Ishikawa (cell line): ENCODE results near the gene PMAIP1.

Experiments used
- CEBPB ChIP-seq: IDR thresholded peaks from 2 replicates; pipeline ENCODE4 v1.6.1; 2012
- CREB1 ChIP-seq: IDR thresholded peaks from 2 replicates; pipeline ENCODE4 v1.6.1; 2012; ENCODE audit warnings: low read depth
- EGR1 ChIP-seq: IDR thresholded peaks from 2 replicates; pipeline ENCODE4 v1.6.1; 2012
- EP300 ChIP-seq: IDR thresholded peaks from 2 replicates; pipeline ENCODE4 v1.6.1; 2012; ENCODE audit warnings: borderline replicate concordance
- FOXM1 ChIP-seq: IDR thresholded peaks from 2 replicates; pipeline ENCODE4 v1.6.1; 2012; ENCODE audit warnings: low read depth, borderline replicate concordance
- MAX ChIP-seq: IDR thresholded peaks from 2 replicates; pipeline ENCODE4 v1.6.1; 2012
- NFIC ChIP-seq: IDR thresholded peaks from 2 replicates; pipeline ENCODE4 v1.6.1; 2012
- RAD21 ChIP-seq: IDR thresholded peaks from 2 replicates; pipeline ENCODE4 v1.6.1; 2012; ENCODE audit warnings: low read depth
- REST ChIP-seq: IDR thresholded peaks from 2 replicates; pipeline ENCODE4 v1.6.1; 2012; ENCODE audit warnings: low read depth, mild to moderate bottlenecking
- TAF1 ChIP-seq: IDR thresholded peaks from 2 replicates; pipeline ENCODE4 v1.6.1; 2012; ENCODE audit warnings: low read depth, mild to moderate bottlenecking
- TCF12 ChIP-seq: IDR thresholded peaks from 2 replicates; pipeline ENCODE4 v1.6.1; 2012; ENCODE audit warnings: low read depth
- TEAD4 ChIP-seq: IDR thresholded peaks from 2 replicates; pipeline ENCODE4 v1.6.1; 2012
- USF1 ChIP-seq: IDR thresholded peaks from 2 replicates; pipeline ENCODE4 v1.6.1; 2012
- YY1 ChIP-seq: IDR thresholded peaks from 2 replicates; pipeline ENCODE4 v1.6.1; 2012; ENCODE audit warnings: low read depth
- ZBTB7A ChIP-seq: IDR thresholded peaks from 2 replicates; pipeline ENCODE4 v1.6.1; 2012; ENCODE audit warnings: low read depth

Gene PMAIP1

GRCh38 chr18:59870623-59871130 is 29.1 kb upstream of the PMAIP1 start:
- TF ChIP-seq TEAD4 (no peak), YY1 (no peak), EP300 (no peak), RAD21 (no peak), MAX (no peak), CREB1 (no peak), CEBPB (no peak), FOXM1 (no peak), REST (no peak), ZBTB7A (no peak), TAF1 (no peak)

DNA sequence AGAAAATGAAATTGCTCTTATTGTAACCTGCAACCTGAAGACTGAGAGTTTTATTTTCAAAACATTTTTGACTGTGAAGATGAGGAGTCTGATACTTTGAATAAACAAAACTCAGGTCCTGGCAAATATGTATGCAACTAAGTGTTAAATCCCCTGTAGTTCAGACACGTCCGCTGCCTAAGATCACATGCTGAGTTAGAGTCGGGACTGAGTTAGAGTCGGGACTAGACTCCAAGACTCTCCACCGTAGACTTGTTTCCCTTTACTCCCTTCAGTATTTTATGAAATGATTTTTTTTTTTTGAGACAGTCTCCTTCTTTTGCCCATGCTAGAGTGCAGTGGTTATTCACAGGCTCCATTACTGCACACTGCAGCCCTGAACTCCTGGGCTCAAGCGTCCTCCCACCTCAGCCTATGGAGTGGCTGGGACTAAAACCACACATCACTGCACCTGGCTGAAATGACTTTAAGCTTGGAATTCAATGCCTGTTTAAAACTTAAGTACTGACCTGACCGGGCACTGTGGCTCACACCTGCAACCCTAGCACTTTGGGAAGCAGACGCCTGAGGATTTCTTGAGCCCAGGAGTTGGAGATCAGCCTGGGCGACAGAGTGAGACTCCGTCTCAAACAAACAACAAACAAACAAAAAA is 28.0 kb upstream of the PMAIP1 start:
- TF ChIP-seq EP300: no peak
- no peak for TF ChIP-seq TEAD4
- no peak for TF ChIP-seq TCF12
- no peak for TF ChIP-seq CEBPB

GRCh38 chr18:59873641-59874040 is 26.2 kb upstream of the PMAIP1 start:
- TF ChIP-seq CEBPB (no peak), CREB1 (no peak), YY1 (no peak), TAF1 (no peak), NFIC (no peak), MAX (no peak), TEAD4 (no peak), REST (no peak), EP300 (no peak), USF1 (no peak), FOXM1 (no peak), TCF12 (no peak), EGR1 (no peak), ZBTB7A (no peak), RAD21 (no peak)

GRCh38 chr18:59874166-59874565 is 25.6 kb upstream of the PMAIP1 start:
- TF ChIP-seq NFIC (no peak), FOXM1 (no peak), YY1 (no peak), ZBTB7A (no peak)

DNA sequence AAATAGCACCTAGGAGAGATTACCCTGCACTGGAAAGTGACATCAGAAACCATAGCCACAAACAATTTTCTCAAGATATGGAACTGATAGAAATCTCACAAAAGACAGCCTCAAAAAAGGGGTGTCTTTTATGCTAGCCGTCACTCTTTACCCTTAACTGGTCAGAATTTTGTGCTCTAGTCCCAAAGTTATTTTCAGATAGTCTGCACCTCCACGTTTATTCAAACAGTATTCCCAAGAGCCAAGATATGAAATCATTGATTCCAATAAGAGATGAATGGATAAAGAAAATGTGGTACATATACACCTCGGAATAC is 23.5 kb upstream of the PMAIP1 start:
- TF ChIP-seq EGR1 (no peak), USF1 (no peak), CREB1 (no peak), REST (no peak), YY1 (no peak), TCF12 (no peak), TAF1 (no peak), EP300 (no peak), FOXM1 (no peak), CEBPB (no peak), RAD21 (no peak), NFIC (no peak), MAX (no peak), ZBTB7A (no peak), TEAD4 (no peak)
